HT1080 (cell line): ENCODE data around the gene PALM3. TPM values are rescaled to one million over a fixed set of nuclear protein-coding genes. Genes with fewer than 3 reads are reported as not detected.

Experiments
- DNase-seq: peaks from one replicate; pipeline ENCODE4 v3.0.0-alpha.2; 2015; ENCODE audit warnings: low read depth
- total RNA-seq: library from RNA; depleted of rRNA; stranded (reverse); fragments of >200 nt; shearing (Covaris generic); gene quantifications from 2 replicates; pipeline ENCODE4 v1.2.3, GENCODE V29; 2014

The PALM3 gene
- total RNA-seq, 1 experiment from 2014 or later = 3.9 TPM

- DNase-seq = peak; percentile 36
Observed at GRCh38 chr19:14089662-14090508, 28.0 kb upstream of the PALM3 start.

DNA sequence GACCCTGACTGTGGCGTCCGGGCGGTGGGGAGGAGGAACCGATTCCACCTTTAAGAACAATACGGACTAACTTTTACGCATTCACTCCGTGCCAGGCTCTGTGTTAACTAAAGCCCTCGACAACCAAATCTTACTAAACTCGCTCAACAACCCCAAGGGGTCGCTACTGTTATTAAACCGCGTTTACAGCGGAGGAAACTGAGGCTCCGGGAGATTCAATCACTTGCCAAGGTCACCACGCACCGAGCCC lies 27.5 kb upstream of the PALM3 start:
- DNase-seq = no peak

- no peak for DNase-seq
Observed at GRCh38 chr19:14088634-14089411, 26.9 kb upstream of the PALM3 start.

DNA sequence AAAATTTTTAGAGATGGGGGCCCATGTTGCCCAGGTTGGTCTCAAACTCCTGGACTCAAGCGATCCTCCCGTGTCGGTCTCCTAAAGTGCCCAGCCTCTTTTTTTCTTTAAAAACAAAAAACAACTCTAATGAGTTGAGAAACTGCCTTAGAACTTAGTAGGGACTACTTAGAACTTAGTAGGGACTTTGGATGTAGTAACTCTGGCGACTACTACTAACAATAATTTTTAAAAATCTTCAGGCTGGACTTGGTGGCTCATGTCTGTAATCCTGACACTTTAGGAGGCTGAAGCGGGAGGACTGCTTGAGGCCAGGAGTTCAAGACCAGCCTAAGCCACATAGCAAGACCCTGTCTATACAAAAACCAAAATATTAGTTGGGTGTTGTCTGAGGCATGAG lies 24.2 kb upstream of the PALM3 start:
- DNase-seq = no peak

DNA sequence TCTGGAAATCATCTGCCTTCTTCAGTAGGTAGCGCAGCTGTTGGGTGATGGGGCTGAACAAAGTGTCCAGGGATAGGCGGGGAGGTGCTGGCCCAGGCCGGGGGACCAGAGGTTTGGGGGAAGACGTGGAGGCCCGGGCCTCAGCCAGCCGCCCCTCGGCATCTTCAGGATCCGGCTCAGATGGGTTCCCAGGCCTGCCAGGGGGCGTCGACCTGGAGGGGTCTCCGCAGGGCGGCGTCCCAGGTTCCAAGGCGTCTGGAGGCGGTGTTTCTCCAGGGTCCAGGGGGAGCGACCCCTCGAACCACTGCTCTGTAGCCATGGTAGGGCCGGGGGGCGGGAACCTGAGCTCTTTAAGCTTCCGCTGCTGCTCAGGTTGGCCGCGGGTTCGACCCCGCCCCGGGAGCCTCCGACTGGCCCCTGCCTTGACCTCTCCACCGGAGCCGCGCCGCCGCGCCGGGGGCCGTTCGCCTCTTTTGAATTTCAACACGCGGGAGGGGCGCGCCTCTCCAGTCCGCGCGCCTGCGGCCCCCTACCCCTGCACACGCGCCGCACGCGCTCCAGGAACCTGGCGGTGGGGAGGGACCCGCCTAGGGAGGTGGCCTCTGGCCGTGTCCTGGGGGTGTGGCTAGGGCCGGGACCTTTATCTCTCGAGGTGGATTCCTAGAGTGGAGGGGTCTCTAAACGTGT lies 23.6 kb upstream of the PALM3 start, which contains the start of gene C19orf67:
C19orf67 (minus strand) TSS at position 475 of the 687 bp plus-strand sequence; CDS start at position 319, 156 bp downstream.
- DNase-seq = no peak

DNA sequence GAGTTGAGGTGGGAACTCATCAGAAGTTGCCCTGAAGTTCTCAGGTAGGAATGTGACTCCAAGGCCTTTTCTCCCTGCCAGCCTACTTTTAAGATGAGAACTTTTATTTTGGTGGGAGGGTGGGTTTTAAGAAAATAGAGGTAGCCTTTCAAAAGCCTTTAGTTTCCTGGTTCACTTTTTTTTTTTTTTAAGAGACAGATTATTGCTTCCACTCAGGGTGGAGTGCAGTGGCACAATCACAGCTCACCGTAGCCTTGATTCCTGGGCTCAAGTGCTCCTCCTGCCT lies 20.7 kb upstream of the PALM3 start:
- DNase-seq = no peak

DNA sequence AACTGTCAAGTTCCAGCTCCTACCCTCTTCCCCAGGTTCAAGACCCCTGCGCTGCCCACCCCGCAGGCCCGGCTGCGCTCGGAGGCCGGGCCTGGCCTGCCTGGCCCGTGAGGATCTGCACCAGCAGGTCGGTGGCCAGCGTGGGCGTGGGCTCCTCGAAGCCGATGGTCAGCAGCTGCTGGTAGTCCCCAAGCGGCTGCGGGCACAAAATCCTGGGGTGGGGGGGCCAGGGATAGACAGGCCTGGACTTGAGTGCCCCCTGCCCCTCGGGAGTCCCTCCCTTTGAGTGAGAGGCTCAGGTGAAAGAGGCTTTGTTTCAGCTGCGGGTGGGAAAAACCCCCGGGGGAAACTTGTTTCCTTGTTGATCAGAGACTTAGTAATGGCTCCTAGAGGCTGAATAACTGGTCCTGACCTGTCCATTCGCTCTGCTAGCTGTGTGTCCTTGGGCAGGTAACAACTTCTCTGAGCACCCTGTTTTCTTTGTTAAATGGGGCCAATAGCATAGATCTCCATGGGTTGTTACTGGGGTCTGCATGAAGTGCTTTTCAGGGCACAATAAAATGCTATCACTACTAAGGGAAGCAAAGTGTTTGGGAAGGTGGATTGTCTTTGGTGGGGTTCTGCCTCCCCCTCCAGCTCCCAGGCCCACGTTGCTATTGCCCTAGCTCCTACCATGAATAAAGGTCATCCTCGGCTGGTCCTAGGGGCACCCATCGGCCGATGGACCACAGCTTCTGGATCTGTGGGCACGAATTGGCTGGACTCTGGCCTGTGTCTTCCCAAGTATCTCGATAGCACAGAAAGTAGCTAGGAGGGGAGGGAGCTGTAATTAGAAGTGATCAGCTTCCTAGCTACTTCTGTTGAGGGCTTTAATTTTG lies 20.2 kb upstream of the PALM3 start:
- no peak for DNase-seq

- DNase-seq = peak; percentile 98
Observed at GRCh38 chr19:14080887-14081796, 19.3 kb upstream of the PALM3 start.

DNA sequence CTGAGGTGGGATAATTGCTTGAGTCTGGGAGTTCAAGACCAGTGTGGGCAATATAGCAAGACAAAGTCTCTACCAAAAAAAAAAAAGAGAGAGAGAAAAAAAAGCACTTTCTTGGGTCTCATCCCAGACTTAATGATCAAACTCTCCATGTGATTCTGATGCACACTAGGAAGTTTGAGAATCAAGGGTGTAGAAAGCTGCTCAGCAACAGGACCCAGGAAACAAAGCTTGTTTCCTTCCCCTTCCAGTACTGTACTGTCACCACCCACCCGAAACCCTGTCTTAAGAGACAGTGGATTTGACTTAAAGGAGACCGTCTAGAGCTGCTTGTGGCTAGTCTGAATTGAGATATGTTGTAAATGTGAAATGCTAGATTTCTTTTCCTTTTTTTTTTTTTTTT lies 16.5 kb upstream of the PALM3 start:
- no peak for DNase-seq

DNA sequence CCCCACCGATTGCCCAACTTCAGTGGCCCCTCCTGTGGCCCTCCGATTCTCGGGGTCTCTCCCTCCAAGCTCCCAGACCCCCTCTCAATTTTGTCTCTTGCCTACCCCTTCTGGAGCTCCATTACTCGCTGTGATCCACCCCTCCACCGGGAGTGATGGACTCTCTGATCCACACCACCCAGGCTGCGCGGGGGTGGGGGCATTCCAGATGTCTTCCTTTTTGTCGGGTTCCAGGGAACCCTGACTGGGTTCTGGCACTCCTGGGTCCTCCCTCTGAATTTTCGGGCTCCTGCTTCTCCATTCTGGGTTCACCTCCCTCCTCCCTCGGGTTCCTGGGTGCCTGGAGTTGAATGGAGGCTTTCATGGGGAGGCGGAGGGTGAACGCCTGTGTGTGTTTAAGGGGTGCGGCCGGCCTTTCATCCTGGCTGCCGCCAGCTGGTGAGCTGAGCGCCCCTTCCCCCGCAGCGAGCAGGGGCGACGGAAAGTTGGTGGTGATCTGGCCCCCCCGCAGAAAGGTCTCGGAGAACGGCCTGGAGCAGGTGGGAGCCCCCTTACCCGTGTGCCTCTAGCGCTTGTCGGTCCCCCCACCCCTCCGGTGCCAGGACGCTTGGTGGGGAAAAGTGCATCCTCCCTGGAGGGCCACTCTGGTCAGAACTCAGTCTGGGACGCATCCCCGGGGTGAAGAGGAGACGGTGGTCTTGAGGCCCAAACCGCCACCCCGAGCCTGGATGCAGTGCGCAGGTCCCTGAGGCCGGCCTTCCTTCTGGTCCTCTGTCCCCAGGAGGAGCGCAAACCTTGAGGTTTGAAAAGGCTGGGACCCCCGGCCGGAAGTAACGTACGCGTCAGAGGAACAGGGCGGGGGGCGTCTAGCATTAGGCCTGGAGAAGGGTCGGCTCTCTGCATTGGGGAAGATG lies 12.3 kb upstream of the PALM3 start:
- no peak for DNase-seq

- DNase-seq = peak; percentile 65
Observed at GRCh38 chr19:14073261-14073924, 11.5 kb upstream of the PALM3 start.

DNA sequence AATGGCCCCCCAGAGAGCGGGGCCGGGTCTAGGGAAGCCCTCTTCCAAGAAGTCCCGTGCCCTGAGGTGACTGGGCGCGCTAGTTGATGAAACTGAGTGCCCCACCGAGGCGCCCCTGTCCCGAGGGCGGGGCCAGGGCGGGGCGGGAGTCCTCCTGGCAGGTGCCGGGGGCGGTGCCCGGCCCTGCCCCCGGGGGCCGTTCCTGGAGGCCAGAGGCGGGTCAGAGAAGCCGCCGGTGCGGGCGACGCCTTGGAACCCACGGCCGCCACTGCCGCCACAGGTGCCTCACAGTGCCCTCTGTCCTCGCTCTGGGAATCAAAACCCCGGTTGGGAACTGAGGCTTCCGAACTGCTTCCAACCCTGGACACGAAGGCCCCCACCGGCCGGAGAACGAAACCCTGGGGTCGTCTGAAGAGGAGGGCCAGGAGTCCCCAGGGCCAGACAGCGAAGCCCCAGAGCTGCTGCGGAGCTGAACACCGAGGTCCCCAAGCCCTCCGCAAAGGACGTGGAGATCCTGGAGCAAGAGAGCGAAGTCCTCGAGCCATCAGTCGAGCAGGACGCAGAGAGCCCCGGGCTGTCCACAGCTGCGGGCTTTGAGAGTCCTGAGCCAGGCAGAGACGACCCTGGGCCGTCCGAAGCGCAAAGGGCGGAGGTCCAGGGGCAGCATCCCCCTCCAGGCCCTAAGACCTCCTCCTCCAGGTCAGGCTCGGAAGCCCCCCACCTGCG lies 10.8 kb upstream of the PALM3 start, which contains the start of gene MISP3:
MISP3 (plus strand) TSS at position 252 of the 726 bp plus-strand sequence. CDS start 524 bp downstream, outside the sequence.
- DNase-seq = no peak

DNA sequence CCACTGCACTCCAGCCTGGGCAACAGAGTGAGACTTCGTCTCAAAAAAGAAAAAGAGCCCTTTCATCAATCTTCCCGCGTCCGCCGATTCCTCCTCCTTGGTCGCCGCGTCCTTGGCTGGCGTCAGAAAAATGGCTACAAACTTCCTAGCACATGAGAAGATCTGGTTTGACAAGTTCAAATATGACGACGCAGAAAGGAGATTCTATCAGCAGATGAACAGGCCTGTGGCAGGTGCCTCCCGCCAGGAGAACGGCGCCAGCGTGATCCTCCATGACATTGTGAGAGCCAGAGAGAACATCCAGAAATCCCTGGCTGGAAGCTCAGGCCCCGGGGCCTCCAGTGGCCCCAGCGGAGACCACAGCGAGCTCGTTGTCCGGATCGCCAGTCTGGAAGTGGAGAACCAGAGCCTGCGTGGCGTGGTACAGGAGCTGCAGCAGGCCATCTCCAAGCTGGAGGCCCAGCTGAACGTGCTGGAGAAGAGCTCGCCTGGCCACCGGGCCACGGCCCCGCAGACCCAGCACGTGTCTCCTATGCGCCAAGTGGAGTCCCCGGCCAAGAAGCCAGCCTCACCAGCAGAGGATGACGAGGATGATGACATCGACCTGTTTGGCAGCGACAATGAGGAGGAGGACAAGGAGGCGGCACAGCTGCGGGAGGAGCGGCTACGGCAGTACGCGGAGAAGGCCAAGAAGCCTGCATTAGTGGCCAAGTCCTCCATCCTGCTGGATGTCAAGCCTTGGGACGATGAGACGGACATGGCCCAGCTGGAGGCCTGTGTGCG lies 8.6 kb upstream of the PALM3 start:
- DNase-seq = no peak

GRCh38 chr19:14066134-14066533 lies 4.3 kb upstream of the PALM3 start:
- DNase-seq = no peak

GRCh38 chr19:14063105-14063504 lies 1.2 kb upstream of the PALM3 start:
- no peak for DNase-seq

DNA sequence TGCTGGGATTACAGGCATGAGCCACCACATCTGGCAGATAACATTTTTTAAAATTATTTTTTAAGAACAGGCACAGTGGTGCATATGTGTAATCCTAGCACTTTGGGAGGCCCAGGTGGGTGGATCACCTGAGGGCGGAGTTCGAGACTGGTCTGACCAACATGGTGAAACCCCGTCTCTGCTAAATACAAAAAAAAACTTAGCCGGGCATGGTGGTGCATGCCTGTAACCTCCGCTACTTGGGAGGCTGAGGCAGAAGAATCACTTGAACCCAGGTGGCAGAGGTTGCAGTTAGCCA lies 631 bp upstream of the PALM3 start:
- DNase-seq = no peak

DNA sequence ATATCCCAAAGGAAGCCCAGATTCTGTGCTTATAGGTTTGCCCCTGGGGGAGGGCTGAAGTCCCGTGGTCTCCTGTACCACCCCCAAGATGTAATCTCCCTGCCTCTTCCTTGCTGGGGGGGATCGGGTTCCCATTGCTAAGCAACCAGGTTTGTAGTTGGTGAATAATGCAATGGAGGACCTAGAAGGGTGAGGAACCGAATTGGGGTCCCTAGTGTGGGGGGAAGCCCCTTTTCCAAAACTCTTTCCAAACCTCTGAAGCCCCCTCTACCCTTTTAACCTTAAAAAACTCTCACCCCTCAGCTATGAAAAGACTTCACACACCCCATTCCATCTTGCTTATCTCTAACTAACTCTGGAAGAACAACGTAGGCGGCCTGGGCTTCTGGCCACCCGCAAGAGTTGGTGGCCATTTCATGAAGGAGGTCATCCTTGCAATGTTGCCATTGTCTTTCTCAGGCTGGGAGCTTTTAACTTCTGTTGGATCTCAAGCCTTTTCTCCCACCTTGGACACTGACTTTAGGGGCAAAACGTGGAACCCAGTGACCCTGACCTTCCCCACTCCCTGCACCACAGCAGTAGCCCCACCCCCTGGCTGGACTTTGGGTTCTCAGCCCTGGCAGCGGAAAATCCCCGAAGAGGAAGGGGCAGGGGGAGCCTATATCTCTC lies 661 bp downstream of the PALM3 start:
- no peak for DNase-seq
